GM23338 (cell line): ENCODE data around the gene RCOR1. TPM values are rescaled to one million over a fixed set of nuclear protein-coding genes. Genes with fewer than 3 reads are reported as not detected.

Experiments
- ATAC-seq: fragments of 200-7000 bp; cut with Tn5 transposase; 3 replicates; pipeline ENCODE4 v1.9.1; 2020
- DNase-seq: peaks from one replicate; pipeline ENCODE4 v3.0.0-alpha.2; 2015; ENCODE audit warnings: low spot score
- H2AFZ ChIP-seq: fragments of 200-600 bp; sonication (generic); 2 replicates; pipeline ENCODE4 v1.8.0; 2016; ENCODE audit warnings: antibody characterized with exemption, mild to moderate bottlenecking, moderate library complexity
- H3F3A ChIP-seq: fragments of 200-600 bp; sonication (generic); replicated peaks from 2 replicates; pipeline ENCODE4 v1.8.0; 2017; ENCODE audit warnings: antibody characterized with exemption, mixed run types, low read depth
- H3K27ac ChIP-seq: fragments of 200-600 bp; sonication (generic); 2 replicates; pipeline ENCODE4 v1.6.1; 2016; ENCODE audit warnings: low read depth
- H3K27me3 ChIP-seq: fragments of 200-600 bp; sonication (generic); 2 replicates; pipeline ENCODE4 v1.8.0; 2016; ENCODE audit warnings: mild to moderate bottlenecking, mixed run types, moderate library complexity; ENCODE audit not compliant: insufficient read depth
- H3K36me3 ChIP-seq: fragments of 200-600 bp; sonication (generic); 2 replicates; pipeline ENCODE4 v1.8.0; 2016; ENCODE audit warnings: mild to moderate bottlenecking; ENCODE audit not compliant: insufficient read depth
- H3K4me1 ChIP-seq: fragments of 200-600 bp; sonication (generic); 2 replicates; pipeline ENCODE4 v1.8.0; 2016; ENCODE audit warnings: mild to moderate bottlenecking, moderate library complexity; ENCODE audit not compliant: insufficient read depth
- H3K4me2 ChIP-seq: fragments of 200-600 bp; sonication (generic); 2 replicates; pipeline ENCODE4 v1.7.1; 2017; ENCODE audit warnings: mixed run types
- H3K4me3 ChIP-seq: fragments of 200-600 bp; sonication (generic); 2 replicates; pipeline ENCODE4 v1.6.1; 2016; ENCODE audit warnings: mixed run types
- H3K79me2 ChIP-seq: fragments of 200-600 bp; sonication (generic); replicated peaks from 2 replicates; pipeline ENCODE4 v1.8.0; 2017; ENCODE audit warnings: mild to moderate bottlenecking; ENCODE audit not compliant: insufficient read depth
- H3K9me2 ChIP-seq: fragments of 200-600 bp; sonication (generic); 2 replicates; pipeline ENCODE4 v1.8.0; 2017; ENCODE audit not compliant: insufficient read depth
- H4K20me1 ChIP-seq: fragments of 200-600 bp; sonication (generic); replicated peaks from 2 replicates; pipeline ENCODE4 v1.8.0; 2017; ENCODE audit warnings: mild to moderate bottlenecking; ENCODE audit not compliant: insufficient read depth
- H3K27ac Mint-ChIP-seq: 2 replicates; pipeline ENCODE4 v1.8.0; 2020; ENCODE audit warnings: inconsistent platforms, mild to moderate bottlenecking, moderate library complexity, mixed read lengths
- H3K27me3 Mint-ChIP-seq: 3 replicates; pipeline ENCODE4 v1.8.0; 2022; ENCODE audit warnings: low read depth, mild to moderate bottlenecking, moderate library complexity, mixed read lengths, inconsistent platforms; ENCODE audit not compliant: insufficient read depth, poor library complexity
- H3K36me3 Mint-ChIP-seq: 3 replicates; pipeline ENCODE4 v1.8.0; 2021; ENCODE audit warnings: low read depth, mild to moderate bottlenecking, inconsistent platforms, moderate library complexity, mixed read lengths
- H3K4me1 Mint-ChIP-seq: 3 replicates; pipeline ENCODE4 v1.8.0; 2020; ENCODE audit warnings: mild to moderate bottlenecking, inconsistent platforms, mixed read lengths
- H3K4me3 Mint-ChIP-seq: 3 replicates; pipeline ENCODE4 v1.8.0; 2021; ENCODE audit warnings: moderate library complexity, mild to moderate bottlenecking, inconsistent platforms, mixed read lengths
- H3K9me3 Mint-ChIP-seq: 3 replicates; pipeline ENCODE4 v1.8.0; 2020; ENCODE audit warnings: moderate library complexity, mild to moderate bottlenecking, inconsistent platforms, mixed read lengths
- CREB1 ChIP-seq: fragments of 250-450 bp; sonication (Bioruptor Pico); IDR thresholded peaks from 2 replicates; pipeline ENCODE4 v1.5.0; 2020; ENCODE audit warnings: low read depth, mild to moderate bottlenecking, moderate library complexity
- EZH2phosphoT487 ChIP-seq: fragments of 200-600 bp; sonication (generic); IDR thresholded peaks from one replicate; pipeline ENCODE4 v1.8.1; 2018; ENCODE audit warnings: antibody characterized with exemption; ENCODE audit not compliant: unreplicated experiment
- JUNB ChIP-seq: IDR thresholded peaks from one replicate; pipeline ENCODE4 v1.6.1; 2016; ENCODE audit warnings: antibody characterized with exemption; ENCODE audit not compliant: unreplicated experiment
- NANOG ChIP-seq: IDR thresholded peaks from 2 replicates; pipeline ENCODE4 v1.6.1; 2016; ENCODE audit warnings: antibody characterized with exemption, borderline replicate concordance
- ZNF331 ChIP-seq: fragments of 250-450 bp; sonication (Bioruptor Pico); IDR thresholded peaks from 2 replicates; pipeline ENCODE4 v1.5.0; 2020; ENCODE audit warnings: low read depth, mild to moderate bottlenecking, moderate library complexity
- polyA plus RNA-seq: library from polyadenylated mRNA; unstranded; fragments of >200 nt; fragmentation: Nextera tagmentation; extraction: Ambion mirVana; gene quantifications from 2 replicates; pipeline ENCODE4 v1.2.1, GENCODE V29; 2016
- total RNA-seq: library from RNA; depleted of rRNA; stranded (reverse); fragments of >200 nt; shearing (Covaris generic); gene quantifications from 2 replicates; pipeline ENCODE4 v1.2.3, GENCODE V29; 2014
- TF ChIP-seq, protein P1 (sequence below): fragments of 250-450 bp; sonication (Bioruptor Pico); IDR thresholded peaks from 2 replicates; pipeline ENCODE4 v1.5.0; 2020; ENCODE audit warnings: mild to moderate bottlenecking, moderate library complexity

The RCOR1 gene
- total and polyA plus RNA-seq, 2 experiments from 2014 or later: 7.6 to 26.1 TPM

DNA sequence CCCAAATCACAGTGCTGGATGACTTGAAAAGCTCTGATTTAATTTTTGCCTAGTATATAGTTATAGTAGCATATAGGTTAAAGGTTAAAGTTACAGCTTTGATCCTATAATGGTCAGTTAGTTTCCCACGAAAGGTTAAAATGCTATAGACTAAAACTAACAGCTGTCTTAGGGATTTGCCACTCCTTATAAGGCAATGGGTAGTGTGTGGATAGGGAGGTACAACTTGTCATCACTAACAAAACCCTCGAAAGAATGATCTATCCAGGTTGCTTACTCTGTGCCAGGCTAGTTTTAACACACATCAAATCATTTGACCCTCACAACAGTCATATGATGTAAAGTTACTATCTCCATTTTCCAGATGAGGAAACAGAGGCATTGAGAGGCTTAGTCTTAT, 11.7 kb downstream of the RCOR1 start:
- Histone ChIP-seq H3K27me3 (no peaks in the 10 kb centered on the region), H2AFZ (no peak overlapping the region), H3K4me1 (no peaks in the 10 kb centered on the region), H3K27ac (0 out of 2 replicates have a peak overlapping the region, but pooled peaks have one; percentile 30), H3K4me3 (no peak overlapping the region), H3F3A (peaks cover 7% of the 10 kb centered on the region; the same call in 1 of the 2 replicates), H3K4me2 (no peak overlapping the region), H3K9me2 (no peaks in the 10 kb centered on the region), H4K20me1 (peaks cover 62% of the 10 kb centered on the region), H3K79me2 (peaks cover 100% of the 10 kb centered on the region), H3K36me3 (no peaks in the 10 kb centered on the region)
- H3K4me3 Mint-ChIP-seq: no peak overlapping the region
- no peaks in the 10 kb centered on the region for H3K9me3 Mint-ChIP-seq
- H3K36me3 Mint-ChIP-seq: peaks cover 3% of the 10 kb centered on the region; the same call in 1 of the 3 replicates
- H3K27ac Mint-ChIP-seq: no peak overlapping the region
- peak; percentile 47 for ATAC-seq
- peaks cover 5% of the 10 kb centered on the region; the same call in 2 of the 3 replicates for H3K4me1 Mint-ChIP-seq
- peaks cover 5% of the 10 kb centered on the region for H3K27me3 Mint-ChIP-seq
- no peak for DNase-seq
- TF ChIP-seq CREB1 (CRISPR knock-in tag) (no peak), ZNF331 (CRISPR knock-in tag) (no peak), JUNB (no peak)
- TF ChIP-seq, protein P1, sequence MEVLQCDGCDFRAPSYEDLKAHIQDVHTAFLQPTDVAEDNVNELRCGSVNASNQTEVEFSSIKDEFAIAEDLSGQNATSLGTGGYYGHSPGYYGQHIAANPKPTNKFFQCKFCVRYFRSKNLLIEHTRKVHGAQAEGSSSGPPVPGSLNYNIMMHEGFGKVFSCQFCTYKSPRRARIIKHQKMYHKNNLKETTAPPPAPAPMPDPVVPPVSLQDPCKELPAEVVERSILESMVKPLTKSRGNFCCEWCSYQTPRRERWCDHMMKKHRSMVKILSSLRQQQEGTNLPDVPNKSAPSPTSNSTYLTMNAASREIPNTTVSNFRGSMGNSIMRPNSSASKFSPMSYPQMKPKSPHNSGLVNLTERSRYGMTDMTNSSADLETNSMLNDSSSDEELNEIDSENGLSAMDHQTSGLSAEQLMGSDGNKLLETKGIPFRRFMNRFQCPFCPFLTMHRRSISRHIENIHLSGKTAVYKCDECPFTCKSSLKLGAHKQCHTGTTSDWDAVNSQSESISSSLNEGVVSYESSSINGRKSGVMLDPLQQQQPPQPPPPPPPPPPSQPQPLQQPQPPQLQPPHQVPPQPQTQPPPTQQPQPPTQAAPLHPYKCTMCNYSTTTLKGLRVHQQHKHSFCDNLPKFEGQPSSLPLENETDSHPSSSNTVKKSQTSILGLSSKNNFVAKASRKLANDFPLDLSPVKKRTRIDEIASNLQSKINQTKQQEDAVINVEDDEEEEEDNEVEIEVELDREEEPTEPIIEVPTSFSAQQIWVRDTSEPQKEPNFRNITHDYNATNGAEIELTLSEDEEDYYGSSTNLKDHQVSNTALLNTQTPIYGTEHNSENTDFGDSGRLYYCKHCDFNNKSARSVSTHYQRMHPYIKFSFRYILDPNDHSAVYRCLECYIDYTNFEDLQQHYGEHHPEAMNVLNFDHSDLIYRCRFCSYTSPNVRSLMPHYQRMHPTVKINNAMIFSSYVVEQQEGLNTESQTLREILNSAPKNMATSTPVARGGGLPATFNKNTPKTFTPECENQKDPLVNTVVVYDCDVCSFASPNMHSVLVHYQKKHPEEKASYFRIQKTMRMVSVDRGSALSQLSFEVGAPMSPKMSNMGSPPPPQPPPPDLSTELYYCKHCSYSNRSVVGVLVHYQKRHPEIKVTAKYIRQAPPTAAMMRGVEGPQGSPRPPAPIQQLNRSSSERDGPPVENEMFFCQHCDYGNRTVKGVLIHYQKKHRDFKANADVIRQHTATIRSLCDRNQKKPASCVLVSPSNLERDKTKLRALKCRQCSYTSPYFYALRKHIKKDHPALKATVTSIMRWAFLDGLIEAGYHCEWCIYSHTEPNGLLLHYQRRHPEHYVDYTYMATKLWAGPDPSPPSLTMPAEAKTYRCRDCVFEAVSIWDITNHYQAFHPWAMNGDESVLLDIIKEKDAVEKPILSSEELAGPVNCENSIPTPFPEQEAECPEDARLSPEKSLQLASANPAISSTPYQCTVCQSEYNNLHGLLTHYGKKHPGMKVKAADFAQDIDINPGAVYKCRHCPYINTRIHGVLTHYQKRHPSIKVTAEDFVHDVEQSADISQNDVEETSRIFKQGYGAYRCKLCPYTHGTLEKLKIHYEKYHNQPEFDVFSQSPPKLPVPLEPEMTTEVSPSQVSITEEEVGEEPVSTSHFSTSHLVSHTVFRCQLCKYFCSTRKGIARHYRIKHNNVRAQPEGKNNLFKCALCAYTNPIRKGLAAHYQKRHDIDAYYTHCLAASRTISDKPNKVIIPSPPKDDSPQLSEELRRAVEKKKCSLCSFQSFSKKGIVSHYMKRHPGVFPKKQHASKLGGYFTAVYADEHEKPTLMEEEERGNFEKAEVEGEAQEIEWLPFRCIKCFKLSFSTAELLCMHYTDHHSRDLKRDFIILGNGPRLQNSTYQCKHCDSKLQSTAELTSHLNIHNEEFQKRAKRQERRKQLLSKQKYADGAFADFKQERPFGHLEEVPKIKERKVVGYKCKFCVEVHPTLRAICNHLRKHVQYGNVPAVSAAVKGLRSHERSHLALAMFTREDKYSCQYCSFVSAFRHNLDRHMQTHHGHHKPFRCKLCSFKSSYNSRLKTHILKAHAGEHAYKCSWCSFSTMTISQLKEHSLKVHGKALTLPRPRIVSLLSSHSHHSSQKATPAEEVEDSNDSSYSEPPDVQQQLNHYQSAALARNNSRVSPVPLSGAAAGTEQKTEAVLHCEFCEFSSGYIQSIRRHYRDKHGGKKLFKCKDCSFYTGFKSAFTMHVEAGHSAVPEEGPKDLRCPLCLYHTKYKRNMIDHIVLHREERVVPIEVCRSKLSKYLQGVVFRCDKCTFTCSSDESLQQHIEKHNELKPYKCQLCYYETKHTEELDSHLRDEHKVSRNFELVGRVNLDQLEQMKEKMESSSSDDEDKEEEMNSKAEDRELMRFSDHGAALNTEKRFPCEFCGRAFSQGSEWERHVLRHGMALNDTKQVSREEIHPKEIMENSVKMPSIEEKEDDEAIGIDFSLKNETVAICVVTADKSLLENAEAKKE (CRISPR knock-in tag): no peak

DNA sequence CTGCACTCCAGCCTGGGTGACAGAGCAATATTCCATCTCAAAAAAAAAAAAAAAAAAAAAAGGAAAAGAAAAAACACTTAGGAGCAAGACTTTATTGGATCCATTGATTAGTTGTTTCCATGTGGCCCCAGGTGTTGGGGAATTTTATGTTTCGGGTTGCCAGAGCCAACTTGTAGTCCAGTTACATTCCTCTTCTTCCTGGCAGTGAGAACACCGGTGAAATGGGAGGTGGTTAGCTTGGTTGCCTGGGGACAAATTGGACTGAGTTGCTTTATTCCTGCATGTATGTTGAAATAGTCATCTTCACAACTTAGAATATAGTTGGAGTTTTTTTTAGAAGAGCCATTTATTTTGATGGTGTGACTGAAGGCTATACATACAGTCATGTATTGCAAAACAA, 12.6 kb downstream of the RCOR1 start:
- H3K4me1 Mint-ChIP-seq: peaks cover 5% of the 10 kb centered on the region; the same call in 2 of the 3 replicates
- TF ChIP-seq EZH2phosphoT487: no peak
- TF ChIP-seq CREB1 (CRISPR knock-in tag): no peak
- TF ChIP-seq, protein P1 (CRISPR knock-in tag): no peak
- no peak for TF ChIP-seq NANOG

More for the DNA sequence above, 12.6 kb downstream of the RCOR1 start:
- H2AFZ ChIP-seq: no peak overlapping the region
- no peak overlapping the region for H3K4me2 ChIP-seq
- peaks cover 100% of the 10 kb centered on the region for H3K79me2 ChIP-seq
- peaks cover 5% of the 10 kb centered on the region for H3K27me3 Mint-ChIP-seq
- H3K4me1 ChIP-seq: no peaks in the 10 kb centered on the region
- H3F3A ChIP-seq: peaks cover 7% of the 10 kb centered on the region; the same call in 1 of the 2 replicates
- peaks cover 3% of the 10 kb centered on the region; the same call in 1 of the 3 replicates for H3K36me3 Mint-ChIP-seq
- H3K27me3 ChIP-seq: no peaks in the 10 kb centered on the region
- no peak overlapping the region for H3K27ac Mint-ChIP-seq
- no peak for ATAC-seq
- H3K9me3 Mint-ChIP-seq: no peaks in the 10 kb centered on the region
- H3K9me2 ChIP-seq: no peaks in the 10 kb centered on the region
- H3K4me3 ChIP-seq: no peak overlapping the region
- no peaks in the 10 kb centered on the region for H3K36me3 ChIP-seq
- peaks cover 70% of the 10 kb centered on the region for H4K20me1 ChIP-seq
- H3K4me3 Mint-ChIP-seq: no peak overlapping the region
- no peak for DNase-seq
- no peak overlapping the region for H3K27ac ChIP-seq
